ENCODE measurements around the gene FLVCR2. TPM values are rescaled to one million over a fixed set of nuclear protein-coding genes. Genes with fewer than 3 reads are reported as not detected.
A peak's percentile ranks its signal among the peaks of the same experiment; 100 is the strongest.

FLVCR2 gene, protein sequence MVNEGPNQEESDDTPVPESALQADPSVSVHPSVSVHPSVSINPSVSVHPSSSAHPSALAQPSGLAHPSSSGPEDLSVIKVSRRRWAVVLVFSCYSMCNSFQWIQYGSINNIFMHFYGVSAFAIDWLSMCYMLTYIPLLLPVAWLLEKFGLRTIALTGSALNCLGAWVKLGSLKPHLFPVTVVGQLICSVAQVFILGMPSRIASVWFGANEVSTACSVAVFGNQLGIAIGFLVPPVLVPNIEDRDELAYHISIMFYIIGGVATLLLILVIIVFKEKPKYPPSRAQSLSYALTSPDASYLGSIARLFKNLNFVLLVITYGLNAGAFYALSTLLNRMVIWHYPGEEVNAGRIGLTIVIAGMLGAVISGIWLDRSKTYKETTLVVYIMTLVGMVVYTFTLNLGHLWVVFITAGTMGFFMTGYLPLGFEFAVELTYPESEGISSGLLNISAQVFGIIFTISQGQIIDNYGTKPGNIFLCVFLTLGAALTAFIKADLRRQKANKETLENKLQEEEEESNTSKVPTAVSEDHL
- total RNA-seq (1 to 10 TPM; 1.3 to 6.3 (median 2.9) TPM), polyA plus RNA-seq (under 1 TPM; 0.33 to 0.42 TPM)

DNA sequence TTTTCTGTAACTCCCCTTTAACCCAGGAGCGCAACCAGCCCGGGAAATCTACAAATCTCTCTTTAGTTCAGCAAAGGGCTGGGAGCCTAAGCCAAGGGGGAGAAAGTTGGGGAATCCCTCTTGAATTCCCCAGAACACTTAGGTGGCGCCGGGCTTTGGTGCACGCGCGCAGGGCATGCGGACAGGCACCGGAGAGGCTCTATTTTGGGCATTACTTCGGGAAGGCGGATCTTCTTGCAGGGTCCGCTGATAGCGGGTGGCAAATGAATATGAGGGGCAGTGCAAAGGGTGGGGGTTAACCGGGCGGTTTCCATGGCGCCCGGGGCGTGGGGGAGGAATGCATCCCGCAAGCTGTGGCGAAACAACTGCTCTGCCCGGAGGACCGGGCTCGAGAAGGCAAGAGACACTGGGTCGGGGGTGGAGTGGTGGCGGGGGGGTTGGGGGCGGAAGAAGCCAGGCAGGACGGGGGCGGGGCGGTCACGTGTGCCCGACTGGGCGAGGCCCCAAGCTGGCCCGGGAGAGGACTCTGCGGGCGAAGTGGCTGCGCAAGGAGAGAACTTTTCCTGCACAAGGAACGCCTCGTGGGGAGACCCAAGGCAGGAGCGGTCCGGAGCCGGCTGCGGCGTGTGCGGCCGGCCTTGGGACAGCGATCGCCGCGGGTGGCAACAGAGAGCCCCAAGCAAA is at the start of gene FLVCR2:
Gene FLVCR2 (plus strand): TSS at position 519 of the 684 bp plus-strand sequence. CDS start 353 bp downstream, outside the sequence.
- H3K27ac ChIP-seq: peak within 1 kb of the TSS in 3 of 4 donors; percentile 5 to 71 (median 19)
- WGBS, 2 donors: 1% methylated on average over 46 to 49 of the region's 49 CpGs
- no peak for FAIRE-seq
- peak within 1 kb of the TSS; percentile 16 to 51 (median 42) for H3K4me3 ChIP-seq
- no peaks in the 10 kb centered on the region for H3K27me3 ChIP-seq
- H3K4me1 ChIP-seq: peaks cover 6 to 10% (median 7%) of the 10 kb centered on the region in 3 donors
- no peaks in the 10 kb centered on the region for H3K36me3 ChIP-seq
- TF ChIP-seq, protein P1, sequence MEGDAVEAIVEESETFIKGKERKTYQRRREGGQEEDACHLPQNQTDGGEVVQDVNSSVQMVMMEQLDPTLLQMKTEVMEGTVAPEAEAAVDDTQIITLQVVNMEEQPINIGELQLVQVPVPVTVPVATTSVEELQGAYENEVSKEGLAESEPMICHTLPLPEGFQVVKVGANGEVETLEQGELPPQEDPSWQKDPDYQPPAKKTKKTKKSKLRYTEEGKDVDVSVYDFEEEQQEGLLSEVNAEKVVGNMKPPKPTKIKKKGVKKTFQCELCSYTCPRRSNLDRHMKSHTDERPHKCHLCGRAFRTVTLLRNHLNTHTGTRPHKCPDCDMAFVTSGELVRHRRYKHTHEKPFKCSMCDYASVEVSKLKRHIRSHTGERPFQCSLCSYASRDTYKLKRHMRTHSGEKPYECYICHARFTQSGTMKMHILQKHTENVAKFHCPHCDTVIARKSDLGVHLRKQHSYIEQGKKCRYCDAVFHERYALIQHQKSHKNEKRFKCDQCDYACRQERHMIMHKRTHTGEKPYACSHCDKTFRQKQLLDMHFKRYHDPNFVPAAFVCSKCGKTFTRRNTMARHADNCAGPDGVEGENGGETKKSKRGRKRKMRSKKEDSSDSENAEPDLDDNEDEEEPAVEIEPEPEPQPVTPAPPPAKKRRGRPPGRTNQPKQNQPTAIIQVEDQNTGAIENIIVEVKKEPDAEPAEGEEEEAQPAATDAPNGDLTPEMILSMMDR (IDR thresholded peaks at IDR 0.05): no peak
- intact Hi-C loops (cut with DNase I): loop anchor here (5.0 to 10.0 kb wide), 3 partner anchors 74 to 79 kb away; no protein-coding TSS in a partner anchor
- H3K9me3 ChIP-seq: no peaks in the 10 kb centered on the region
- DNase-seq: peak; percentile 66 to 89 (median 82)
- ATAC-seq: peak; percentile 84 to 91 (median 88)

DNA sequence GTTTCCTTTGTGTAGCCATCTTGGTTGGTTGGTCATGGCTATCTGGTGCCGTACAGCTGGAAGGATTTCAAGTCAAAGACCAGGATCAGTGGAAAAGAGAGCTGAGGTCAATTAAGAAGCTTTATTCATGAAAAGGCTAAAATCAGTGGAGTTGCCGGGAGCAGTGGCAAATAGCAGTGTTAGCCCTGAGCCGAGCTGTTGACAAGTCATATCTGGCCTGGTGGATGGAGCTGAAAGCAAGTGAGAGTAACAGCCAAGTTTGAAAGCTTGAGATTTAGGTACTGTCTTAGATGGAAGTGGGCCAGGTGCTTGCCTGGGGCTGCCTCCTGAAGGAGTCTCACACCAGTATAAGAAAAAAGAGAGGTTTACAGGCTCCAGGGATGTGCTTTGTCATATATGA is 47.2 kb upstream of the FLVCR2 start:
- Histone ChIP-seq H3K27ac (no peak overlapping the region), H3K27me3 (no peaks in the 10 kb centered on the region), H3K36me3 (no peaks in the 10 kb centered on the region), H3K9me3 (no peaks in the 10 kb centered on the region), H3K4me3 (no peak overlapping the region), H3K4me1 (no peaks in the 10 kb centered on the region)
- 82 to 86% methylated on average over 3 of the region's 3 CpGs for WGBS, 2 donors
- FAIRE-seq (no peak), ATAC-seq (no peak), DNase-seq (no peak)
- TF ChIP-seq, protein P1 (IDR thresholded peaks at IDR 0.05): no peak
- intact Hi-C loops (cut with DNase I): no loop called here

DNA sequence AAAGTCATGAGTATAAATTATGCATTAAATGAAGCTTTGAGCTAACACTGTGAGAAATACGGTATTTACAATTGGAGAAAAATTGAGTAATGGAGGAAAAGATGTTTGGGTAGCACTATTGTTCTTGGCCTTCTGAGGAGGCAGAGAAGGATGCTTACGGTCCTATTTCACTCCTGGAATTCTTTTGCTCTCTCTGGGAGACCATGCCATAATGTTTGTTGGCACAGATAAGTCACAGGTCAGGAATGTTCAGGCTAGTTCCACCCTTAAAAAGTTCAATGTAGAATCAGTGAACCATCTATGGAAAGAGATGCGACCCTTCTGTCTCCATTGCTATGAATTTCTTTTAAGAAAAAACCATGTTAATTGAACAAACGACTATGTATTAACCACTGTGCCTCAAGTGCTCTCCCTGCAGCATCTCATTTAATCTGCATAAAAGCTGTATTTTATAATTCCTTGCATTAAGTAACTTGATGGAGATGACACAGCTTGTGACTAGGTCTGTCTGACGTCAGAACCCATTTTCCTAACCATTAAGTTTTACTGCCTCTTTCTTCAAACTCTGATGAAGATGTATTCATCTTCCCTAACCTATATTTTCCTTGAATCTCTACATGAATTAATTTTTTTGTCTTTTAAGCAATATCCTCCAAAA is 46.6 kb upstream of the FLVCR2 start:
- Histone ChIP-seq H3K27me3 (no peaks in the 10 kb centered on the region), H3K4me3 (no peak overlapping the region), H3K36me3 (no peaks in the 10 kb centered on the region), H3K27ac (no peak overlapping the region), H3K4me1 (no peaks in the 10 kb centered on the region), H3K9me3 (no peaks in the 10 kb centered on the region)
- no peak for ATAC-seq
- FAIRE-seq: no peak
- intact Hi-C loops (cut with DNase I): no loop called here
- no peak for DNase-seq
- WGBS, 2 donors: 53 to 81% methylated on average over 5 of the region's 5 CpGs
- TF ChIP-seq, protein P1 (IDR thresholded peaks at IDR 0.05): no peak

DNA sequence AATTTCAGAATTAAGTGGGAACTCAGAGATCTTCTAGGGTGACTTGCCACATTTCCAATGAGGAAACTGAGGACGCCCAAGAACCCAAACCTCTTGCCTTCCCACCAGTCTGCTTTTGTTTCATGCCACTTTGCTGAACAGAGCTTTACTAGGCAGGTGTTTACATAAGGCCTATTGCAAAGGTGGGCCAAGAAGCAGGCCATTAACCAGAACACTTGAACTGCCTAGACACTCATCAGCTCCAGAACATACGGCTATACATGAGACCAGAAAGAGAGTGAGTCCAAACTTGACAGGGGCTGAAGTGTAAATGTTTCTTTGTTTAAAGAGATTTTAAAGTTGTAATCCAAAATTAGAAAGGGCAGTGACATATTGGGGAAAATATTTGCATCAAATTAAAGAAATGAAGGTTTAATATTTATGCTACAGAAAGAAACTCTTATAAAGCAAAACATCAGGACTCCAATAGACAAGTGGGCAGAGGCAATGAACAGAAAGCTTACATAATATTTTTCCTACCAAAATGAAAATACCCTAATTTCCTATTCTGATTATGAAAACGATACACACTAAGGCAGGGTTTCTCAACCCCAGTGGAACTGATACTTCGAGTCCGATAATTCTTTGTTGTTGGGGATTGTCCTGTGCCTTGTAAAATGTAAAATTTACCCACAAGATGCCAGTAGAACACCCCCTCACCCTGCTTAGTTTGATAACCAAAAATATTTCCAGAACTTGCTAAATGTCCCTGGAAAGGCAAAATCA is 44.4 kb upstream of the FLVCR2 start:
- Histone ChIP-seq H3K4me1 (no peaks in the 10 kb centered on the region), H3K36me3 (no peaks in the 10 kb centered on the region), H3K9me3 (no peaks in the 10 kb centered on the region), H3K27me3 (no peaks in the 10 kb centered on the region), H3K27ac (no peak overlapping the region), H3K4me3 (no peak overlapping the region)
- intact Hi-C loops (cut with DNase I): no loop called here
- DNase-seq (no peak), ATAC-seq (no peak), FAIRE-seq (no peak)
- 76 to 83% methylated on average over 5 of the region's 5 CpGs for WGBS, 2 donors
- TF ChIP-seq, protein P1 (IDR thresholded peaks at IDR 0.05): no peak
